Cardiac muscle cell (in vitro differentiated cells and primary cell): ENCODE measurements around the gene GFOD2. TPM values are rescaled to one million over a fixed set of nuclear protein-coding genes. Genes with fewer than 3 reads are reported as not detected.

ENCODE experiments used
- DNase-seq, 2 donors: peaks; one replicate each; pipeline versions ENCODE4 v3.0.0 to v3.0.0-alpha.2; 2010 to 2017; ENCODE audit warnings: low read depth in 1 of 2, low spot score in 1 of 2
- H3K27ac ChIP-seq: fragments of 200-600 bp; sonication (generic); 2 replicates; pipeline ENCODE4 v1.5.1; 2016
- H3K27me3 ChIP-seq: fragments of 200-600 bp; sonication (generic); 2 replicates; pipeline ENCODE4 v1.6.0; 2016; ENCODE audit warnings: control low read depth
- H3K36me3 ChIP-seq: fragments of 200-600 bp; sonication (generic); 2 replicates; pipeline ENCODE4 v1.5.1; 2016; ENCODE audit warnings: control low read depth
- H3K4me1 ChIP-seq: fragments of 200-600 bp; sonication (generic); 2 replicates; pipeline ENCODE4 v1.8.1; 2017; ENCODE audit warnings: low read depth, mild to moderate bottlenecking, mixed run types
- H3K4me3 ChIP-seq: fragments of 200-600 bp; sonication (generic); 2 replicates; pipeline ENCODE4 v1.5.1; 2016; ENCODE audit warnings: mild to moderate bottlenecking
- H3K9me3 ChIP-seq: fragments of 200-600 bp; sonication (generic); 2 replicates; pipeline ENCODE4 v1.5.1; 2017; ENCODE audit warnings: low read depth, mild to moderate bottlenecking, control low read depth
- CTCF ChIP-seq: IDR thresholded peaks from 2 replicates; pipeline ENCODE4 v1.5.1; 2012; ENCODE audit warnings: low read depth, mild to moderate bottlenecking, low read length
- polyA plus RNA-seq: library from polyadenylated mRNA; unstranded; fragments of >200 nt; fragmentation: Nextera tagmentation; extraction: Ambion mirVana; gene quantifications from 2 replicates; pipeline ENCODE4 v1.2.1, GENCODE V29; 2016
- total RNA-seq: library from RNA; depleted of rRNA; stranded (reverse); fragments of >200 nt; gene quantifications from 2 replicates; pipeline ENCODE4 v1.2.3, GENCODE V29; 2016

Gene GFOD2
- total and polyA plus RNA-seq, 2 experiments from 2014 or later = 5.6 to 5.9 TPM

- Histone ChIP-seq H3K4me1 (no peaks in the 10 kb centered on the region), H3K36me3 (peaks cover 11% of the 10 kb centered on the region), H3K9me3 (no peaks in the 10 kb centered on the region), H3K27me3 (peaks cover 98% of the 10 kb centered on the region), H3K4me3 (no peak overlapping the region), H3K27ac (no peak overlapping the region)
- no peak for TF ChIP-seq CTCF
- DNase-seq = no peak
These were observed 27.7 kb upstream of the GFOD2 start for GRCh38 chr16:67746846-67747245.

GRCh38 chr16:67741118-67741517 is 22.0 kb upstream of the GFOD2 start:
- H3K4me3 ChIP-seq = no peak overlapping the region
- no peaks in the 10 kb centered on the region for H3K9me3 ChIP-seq
- no peaks in the 10 kb centered on the region for H3K4me1 ChIP-seq
- no peak overlapping the region for H3K27ac ChIP-seq
- no peak for TF ChIP-seq CTCF
- DNase-seq = no peak
- peaks cover 11% of the 10 kb centered on the region for H3K36me3 ChIP-seq
- H3K27me3 ChIP-seq = peaks cover 96% of the 10 kb centered on the region

- Histone ChIP-seq H3K27ac (no peak overlapping the region), H3K4me3 (no peak overlapping the region), H3K27me3 (peaks cover 96% of the 10 kb centered on the region), H3K9me3 (no peaks in the 10 kb centered on the region), H3K4me1 (no peaks in the 10 kb centered on the region), H3K36me3 (peaks cover 11% of the 10 kb centered on the region)
- TF ChIP-seq CTCF = no peak
- no peak for DNase-seq
These were observed 21.3 kb upstream of the GFOD2 start for GRCh38 chr16:67740391-67740790.

GRCh38 chr16:67736858-67737257 is 17.7 kb upstream of the GFOD2 start:
- Histone ChIP-seq H3K27me3 (peaks cover 92% of the 10 kb centered on the region), H3K36me3 (no peaks in the 10 kb centered on the region)

GRCh38 chr16:67734731-67735201 is 15.7 kb upstream of the GFOD2 start:
- no peak overlapping the region for H3K27ac ChIP-seq
- H3K36me3 ChIP-seq = peaks cover 5% of the 10 kb centered on the region
- H3K9me3 ChIP-seq = no peaks in the 10 kb centered on the region
- H3K27me3 ChIP-seq = peaks cover 94% of the 10 kb centered on the region
- H3K4me1 ChIP-seq = no peaks in the 10 kb centered on the region
- no peak for DNase-seq
- TF ChIP-seq CTCF = no peak
- H3K4me3 ChIP-seq = no peak overlapping the region

More at GRCh38 chr16:67736858-67737257, 17.7 kb upstream of the GFOD2 start:
- no peak for TF ChIP-seq CTCF
- DNase-seq = no peak
- Histone ChIP-seq H3K4me3 (no peak overlapping the region), H3K4me1 (no peaks in the 10 kb centered on the region), H3K27ac (no peak overlapping the region), H3K9me3 (no peaks in the 10 kb centered on the region)
